Measurements from ENCODE around the gene SNX30.

The SNX30 gene

GRCh38 chr9:112784020-112784785 lies 33.6 kb downstream of the SNX30 start (continued):
- TF ChIP-seq HOXA7 (CRISPR knock-in tag; IDR thresholded peaks at IDR 0.05; ENCODE audit: borderline replicate concordance) (no peak), ZSCAN30 (tag by site-specific recombination; IDR thresholded peaks at IDR 0.05) (no peak), MZF1 (tag by site-specific recombination; IDR thresholded peaks at IDR 0.05; ENCODE audit: borderline replicate concordance) (0 out of 2 replicates have a peak, but pooled peaks have one; percentile 26), ZNF175 (tag by site-specific recombination; IDR thresholded peaks at IDR 0.05) (no peak), ZFHX2 (tag by site-specific recombination; conservative IDR thresholded peaks at IDR 0.05) (no peak), SP2 (tag by site-specific recombination; IDR thresholded peaks at IDR 0.05) (no peak), GLI4 (tag by site-specific recombination; IDR thresholded peaks at IDR 0.05) (0 out of 2 replicates have a peak, but pooled peaks have one; percentile 50), PBX3 (CRISPR knock-in tag; IDR thresholded peaks at IDR 0.05) (no peak), ZNF747 (tag by site-specific recombination; IDR thresholded peaks at IDR 0.05) (no peak), ZNF785 (tag by site-specific recombination; IDR thresholded peaks at IDR 0.05) (no peak), ZNF366 (tag by site-specific recombination; conservative IDR thresholded peaks at IDR 0.05) (peak; percentile 36; the same call in 1 of the 2 replicates), ZBTB48 (tag by site-specific recombination; IDR thresholded peaks at IDR 0.05) (0 out of 2 replicates have a peak, but pooled peaks have one; percentile 27), AEBP2 (tag by site-specific recombination; IDR thresholded peaks at IDR 0.05; ENCODE audit: borderline replicate concordance) (no peak), ZNF354C (tag by site-specific recombination; IDR thresholded peaks at IDR 0.05; ENCODE audit: borderline replicate concordance, low read depth) (no peak), ZNF561 (tag by site-specific recombination; IDR thresholded peaks at IDR 0.05; ENCODE audit: borderline replicate concordance) (peak; percentile 35; the same call in 1 of the 2 replicates), ZNF449 (tag by site-specific recombination; IDR thresholded peaks at IDR 0.05) (no peak)

GRCh38 chr9:112785986-112786385 lies 35.4 kb downstream of the SNX30 start:
- Histone ChIP-seq H3K4me1 (ENCODE audit: control insufficient read depth, insufficient read depth, low read length) (no peaks in the 10 kb centered on the region), H3K4me3 (ENCODE audit: low read depth, low read length) (no peak overlapping the region), H3K36me3 (ENCODE audit: control insufficient read depth in 2 of 2, insufficient read depth in 1 of 2, low read length in 2 of 2) (no peaks in the 10 kb centered on the region), H3K9me3 (ENCODE audit: control insufficient read depth, insufficient read depth, low read depth, low read length) (no peaks in the 10 kb centered on the region), H3K27ac (ENCODE audit: extremely low read depth, low read depth, low read length) (no peak overlapping the region)
- ChIA-PET CTCF (interaction anchor here (0.6 to 0.8 kb wide), 2 partner anchors 10 to 68 kb away, joined by 5 read pairs; partner anchors contain the start of gene INIP), POLR2A (interaction anchor here (0.6 to 0.7 kb wide), 2 partner anchors 21 to 586 kb away, joined by 3 to 4 read pairs; no protein-coding TSS in a partner anchor)
- no peak for TF ChIP-seq TCF7L2 (IDR thresholded peaks at IDR 0.05; ENCODE audit: borderline replicate concordance, low read depth, low read length)
- no peak for TF ChIP-seq RBAK (tag by site-specific recombination; IDR thresholded peaks at IDR 0.05)
- no peak for TF ChIP-seq ZNF121 (tag by site-specific recombination; IDR thresholded peaks at IDR 0.05)
- no peak for TF ChIP-seq ZFP41 (tag by site-specific recombination; IDR thresholded peaks at IDR 0.05; ENCODE audit: borderline replicate concordance)
- TF ChIP-seq ZNF423 (tag by site-specific recombination; IDR thresholded peaks at IDR 0.05): no peak
- no peak for TF ChIP-seq KLF17 (tag by site-specific recombination; IDR thresholded peaks at IDR 0.05)

Measured in HEK293 (cell line).